ENCODE data around the gene TCN1.
A peak's percentile ranks its signal among the peaks of the same experiment; 100 is the strongest.
"Not testable (repeated sequence)": the region's sequence is repeated elsewhere in the genome, so short reads cannot be mapped to it uniquely, and the experiment has no call there.

TCN1 gene, protein sequence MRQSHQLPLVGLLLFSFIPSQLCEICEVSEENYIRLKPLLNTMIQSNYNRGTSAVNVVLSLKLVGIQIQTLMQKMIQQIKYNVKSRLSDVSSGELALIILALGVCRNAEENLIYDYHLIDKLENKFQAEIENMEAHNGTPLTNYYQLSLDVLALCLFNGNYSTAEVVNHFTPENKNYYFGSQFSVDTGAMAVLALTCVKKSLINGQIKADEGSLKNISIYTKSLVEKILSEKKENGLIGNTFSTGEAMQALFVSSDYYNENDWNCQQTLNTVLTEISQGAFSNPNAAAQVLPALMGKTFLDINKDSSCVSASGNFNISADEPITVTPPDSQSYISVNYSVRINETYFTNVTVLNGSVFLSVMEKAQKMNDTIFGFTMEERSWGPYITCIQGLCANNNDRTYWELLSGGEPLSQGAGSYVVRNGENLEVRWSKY

DNA sequence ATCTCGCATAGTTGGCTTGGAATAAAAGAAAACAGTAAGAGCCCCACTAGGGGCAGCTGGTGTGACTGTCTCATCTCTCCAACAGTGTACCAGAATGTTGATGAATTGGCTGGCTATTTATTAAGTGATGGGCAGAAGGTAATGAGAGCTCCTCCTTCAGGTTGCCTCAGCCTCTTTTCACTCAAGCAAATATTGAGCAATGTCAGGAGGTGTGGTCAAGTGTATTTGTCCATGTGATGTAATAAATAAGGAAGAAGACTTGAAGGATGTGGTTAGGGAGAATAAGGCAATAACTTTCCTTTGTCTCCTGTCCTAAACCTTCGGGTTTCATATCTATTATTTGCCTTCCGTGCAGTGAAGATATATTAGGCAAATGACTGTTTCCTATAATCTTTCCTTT is at the start of gene TCN1:
TSS of gene TCN1 (minus strand) at position 91 of the 400 bp plus-strand sequence. CDS start at position 74, 17 bp downstream.
- DNase-seq, result peak; percentile 82

DNA sequence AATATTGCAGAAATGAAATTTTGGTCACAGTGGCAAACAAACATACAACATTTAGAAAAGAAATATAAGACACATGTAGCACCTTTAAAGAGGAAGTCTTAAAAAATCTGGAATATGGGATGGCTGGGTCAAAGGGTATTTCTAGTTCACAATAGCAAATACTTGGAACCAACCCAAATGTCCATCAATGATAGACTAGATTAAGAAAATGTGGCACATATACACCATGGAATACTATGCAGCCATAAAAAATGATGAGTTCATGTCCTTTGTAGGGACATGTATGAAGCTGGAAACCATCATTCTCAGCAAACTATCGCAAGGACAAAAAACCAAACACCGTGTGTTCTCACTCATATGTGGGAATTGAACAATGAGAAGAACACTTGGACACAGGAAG is 37.3 kb upstream of the TCN1 start:
- not testable (repeated sequence) for DNase-seq

DNA sequence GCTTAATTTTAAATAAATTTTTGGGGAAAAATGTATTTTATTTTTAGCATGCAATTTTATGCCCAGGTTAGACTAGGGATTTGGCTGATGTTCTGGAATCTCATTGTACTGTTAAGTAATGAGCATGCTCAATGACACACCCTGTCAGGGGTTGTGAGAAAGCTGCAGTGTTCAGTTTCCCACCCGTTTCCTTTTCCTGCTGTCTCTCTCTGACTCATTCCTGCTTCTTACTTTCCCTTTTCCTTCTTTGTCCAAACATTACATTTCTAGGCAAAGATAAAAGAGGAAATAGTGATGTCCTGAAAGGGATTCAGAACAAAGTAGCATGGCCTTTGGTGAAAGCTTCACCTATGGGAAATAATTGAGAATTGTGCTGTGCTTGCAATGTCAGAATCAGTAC is 35.0 kb upstream of the TCN1 start:
- DNase-seq, result no peak

DNA sequence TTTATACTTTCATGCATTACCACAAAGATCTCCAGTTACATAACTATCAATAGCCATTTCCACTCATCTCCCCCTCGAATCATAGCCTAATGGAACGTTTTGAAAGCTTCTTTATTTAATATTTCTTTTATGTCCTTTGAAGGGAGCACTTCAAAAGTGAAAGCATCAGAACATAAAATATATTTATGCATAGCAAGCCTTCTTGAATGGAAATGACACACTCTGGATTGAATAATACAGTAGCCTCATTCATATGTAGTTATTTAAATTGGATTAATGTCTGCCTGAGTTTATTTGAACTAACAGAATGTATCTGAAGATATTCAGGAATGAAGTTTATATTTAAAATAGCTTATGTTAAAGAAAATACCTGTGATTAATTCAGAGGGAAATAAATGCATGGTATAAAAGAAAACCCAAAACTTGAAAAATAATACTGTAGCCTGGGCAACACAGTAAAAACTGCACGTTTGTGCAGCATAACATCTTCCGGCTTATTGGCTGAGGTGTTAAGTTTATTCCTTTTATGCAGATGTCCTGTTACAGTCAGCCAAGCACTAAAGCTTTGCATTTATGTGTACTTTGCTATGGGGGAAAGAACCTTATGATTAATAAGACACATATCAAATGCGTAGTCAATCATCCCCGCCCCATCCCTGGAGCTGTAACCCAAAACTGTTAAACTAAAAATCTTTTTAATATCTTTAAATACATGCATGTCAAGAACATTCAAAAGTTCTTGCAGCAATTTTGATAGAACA is 34.3 kb upstream of the TCN1 start:
- DNase-seq, result no peak

DNA sequence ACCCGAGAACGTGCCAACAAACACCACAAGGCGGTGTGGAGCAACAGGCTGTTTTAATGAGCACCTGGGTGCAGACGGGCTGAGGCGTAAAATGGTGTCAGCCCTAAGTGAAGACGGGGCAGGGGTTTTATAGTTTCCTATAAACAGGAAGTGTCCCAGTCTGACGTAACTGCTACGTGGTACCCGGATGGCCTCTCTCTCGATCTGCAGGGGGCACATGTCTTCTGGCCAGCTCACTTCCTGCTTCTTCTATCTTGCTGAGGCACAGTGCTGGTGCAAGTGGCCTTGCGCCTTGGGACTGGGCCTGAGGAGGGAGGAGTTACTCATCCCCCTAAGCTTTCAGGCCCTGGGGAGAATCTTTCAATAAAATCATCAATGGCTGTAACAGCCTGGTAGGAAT is 33.2 kb upstream of the TCN1 start:
- DNase-seq, result peak; percentile 41

DNA sequence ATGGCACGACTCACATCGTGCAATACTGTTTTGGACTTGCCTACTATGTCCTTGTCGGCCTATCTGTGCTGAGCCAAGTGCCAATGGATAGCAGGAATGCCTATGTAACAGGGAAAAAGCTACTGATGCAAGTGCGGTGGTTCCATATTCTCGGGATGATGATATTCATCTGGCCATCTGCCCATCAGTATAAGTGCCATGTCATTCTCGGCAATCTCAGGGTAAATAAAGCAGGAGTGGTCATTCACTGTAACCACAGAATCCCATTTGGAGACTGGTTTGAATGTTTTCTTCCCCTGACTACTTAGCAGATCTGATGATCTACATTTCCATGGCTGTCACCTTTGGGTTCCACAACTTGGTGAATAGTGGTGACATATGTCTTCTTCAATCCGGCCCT is 32.4 kb upstream of the TCN1 start:
- no peak for DNase-seq

DNA sequence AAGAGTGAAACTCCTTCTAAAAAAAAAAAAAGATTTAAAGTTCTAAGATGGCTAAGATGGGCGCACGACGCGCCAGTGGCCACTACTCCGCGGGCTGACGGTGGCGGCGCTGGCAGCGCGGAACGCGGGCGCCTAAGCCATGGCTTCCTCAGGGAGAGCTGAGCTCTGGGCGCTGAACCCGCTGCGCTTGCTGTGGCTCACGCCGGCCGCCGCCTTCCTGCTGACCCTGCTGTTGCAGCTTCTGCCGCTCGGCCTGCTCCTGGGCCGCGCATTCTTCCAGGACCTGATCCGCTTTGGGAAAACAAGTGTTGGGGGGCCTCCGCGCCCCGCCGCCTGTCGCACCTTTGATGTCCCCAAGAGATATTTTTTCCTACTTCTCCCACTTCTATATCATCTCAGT is 31.8 kb upstream of the TCN1 start:
- DNase-seq, result no peak

DNA sequence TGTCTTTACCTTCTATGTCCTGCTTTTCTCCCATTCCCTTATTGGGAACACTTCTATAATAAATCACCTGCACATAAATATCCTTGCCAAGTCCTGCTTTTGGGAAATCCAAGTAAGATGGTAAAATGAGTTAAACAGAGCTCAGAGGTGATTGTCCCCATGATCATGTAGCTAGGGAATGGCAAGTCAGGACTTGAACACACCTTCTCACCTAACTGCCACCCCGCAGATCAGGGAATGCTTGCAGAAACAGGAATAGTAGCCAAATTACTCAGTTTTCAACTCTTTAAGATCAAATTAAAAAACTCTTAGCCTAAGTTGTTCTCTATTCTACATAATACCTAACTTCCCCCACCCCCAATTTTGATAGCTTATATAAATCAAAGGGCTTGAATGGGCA is 28.3 kb upstream of the TCN1 start:
- DNase-seq, result no peak

DNA sequence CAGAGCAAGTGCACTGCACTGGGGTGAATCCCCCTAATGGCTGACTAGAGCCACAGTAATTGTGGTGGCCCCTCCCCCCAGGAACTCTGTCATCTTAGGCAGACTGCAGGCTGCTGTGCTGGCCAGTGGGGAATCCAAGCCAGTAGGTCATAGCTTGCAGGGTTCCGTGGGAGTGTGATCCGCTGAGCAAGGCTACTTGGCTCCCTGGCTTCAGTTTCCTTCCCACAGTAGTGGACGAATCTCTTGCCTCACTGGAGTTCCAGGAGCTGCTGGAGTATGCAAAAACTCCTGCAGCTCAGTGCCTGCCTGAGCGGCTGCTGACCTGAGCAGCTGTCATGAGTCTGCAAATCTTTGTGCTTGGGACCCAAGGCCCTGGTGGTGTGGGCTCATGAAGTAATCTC is 25.5 kb upstream of the TCN1 start:
- peak; percentile 48 for DNase-seq

DNA sequence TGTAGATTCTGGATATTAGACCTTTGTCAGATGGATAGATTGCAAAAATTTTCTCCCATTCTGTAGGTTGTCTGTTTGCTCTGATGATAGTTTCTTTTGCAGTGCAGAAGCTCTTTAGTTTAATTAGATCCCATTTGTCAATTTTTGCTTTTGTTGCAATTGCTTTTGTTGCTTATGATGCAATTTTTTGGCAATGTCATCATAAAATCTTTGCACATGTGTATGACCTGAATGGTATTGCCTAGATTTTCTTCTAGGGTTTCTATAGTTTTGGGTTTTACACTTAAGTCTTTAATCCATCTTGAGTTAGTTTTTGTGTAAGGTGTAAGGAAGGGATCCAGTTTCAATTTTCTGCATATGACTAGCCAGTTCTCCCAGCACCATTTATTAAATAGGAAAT is 20.9 kb upstream of the TCN1 start:
- DNase-seq, result not testable (repeated sequence)

DNA sequence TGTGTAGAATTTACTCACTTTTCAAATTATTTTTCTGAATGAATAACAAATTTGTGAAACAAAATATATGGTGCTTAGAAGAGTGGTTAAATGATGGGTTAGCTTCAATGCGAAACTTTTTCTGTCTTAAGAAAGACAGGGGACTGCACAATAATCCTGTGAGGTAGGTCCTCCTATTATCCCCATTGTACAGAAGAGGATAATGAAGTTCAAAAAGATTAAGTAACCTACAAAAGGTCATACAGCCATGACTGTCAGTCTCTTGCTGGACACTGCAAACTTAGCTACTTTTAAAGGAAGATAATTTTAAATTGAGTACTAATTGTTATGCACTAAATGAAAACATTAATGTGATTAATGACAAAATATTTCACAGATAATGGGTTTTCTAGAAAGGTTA is 17.3 kb upstream of the TCN1 start:
- DNase-seq, result no peak

DNA sequence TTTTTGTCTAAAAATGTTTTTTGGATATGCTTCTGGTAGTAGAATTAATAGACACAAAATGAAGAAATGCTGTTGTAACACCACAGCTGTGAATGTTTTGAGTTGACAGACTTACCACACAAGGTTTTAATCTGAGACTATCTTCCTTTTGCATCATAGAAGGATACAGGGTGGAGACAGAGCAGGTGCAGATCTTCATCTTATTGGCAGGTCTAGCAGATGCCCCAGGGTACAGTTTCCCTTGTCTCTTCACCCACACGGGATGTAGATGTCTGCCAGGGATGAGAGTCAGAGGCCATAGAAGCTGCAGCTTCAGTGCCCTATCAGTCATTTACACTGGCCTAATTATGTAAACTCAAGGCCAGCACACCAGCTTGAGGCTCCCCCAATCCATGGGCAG is 13.3 kb upstream of the TCN1 start:
- DNase-seq, result peak; percentile 15

DNA sequence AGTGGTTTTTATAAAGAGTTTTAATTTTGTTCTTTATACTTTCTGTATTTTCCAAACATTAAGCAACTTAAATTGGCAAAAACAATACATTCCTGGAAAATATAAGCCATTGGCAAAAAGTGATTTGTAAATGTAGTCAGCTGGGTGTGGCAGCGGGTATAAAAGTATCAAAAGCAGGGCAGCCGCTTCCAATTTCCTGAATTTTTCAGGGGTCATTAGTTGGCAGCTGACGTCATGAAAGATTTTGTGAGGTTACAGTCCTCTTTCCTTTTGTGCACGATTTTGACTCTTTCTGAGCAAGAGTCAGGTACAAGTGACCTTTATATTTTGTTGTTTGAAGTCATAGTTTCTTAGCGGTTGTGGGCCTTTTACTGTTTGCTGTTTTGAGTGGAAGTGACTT is 12.3 kb upstream of the TCN1 start, which contains the start of gene OOSP3:
TSS of gene OOSP3 (plus strand) at position 208 of the 400 bp plus-strand sequence. CDS start at position 235, 27 bp downstream.
- no peak for DNase-seq

DNA sequence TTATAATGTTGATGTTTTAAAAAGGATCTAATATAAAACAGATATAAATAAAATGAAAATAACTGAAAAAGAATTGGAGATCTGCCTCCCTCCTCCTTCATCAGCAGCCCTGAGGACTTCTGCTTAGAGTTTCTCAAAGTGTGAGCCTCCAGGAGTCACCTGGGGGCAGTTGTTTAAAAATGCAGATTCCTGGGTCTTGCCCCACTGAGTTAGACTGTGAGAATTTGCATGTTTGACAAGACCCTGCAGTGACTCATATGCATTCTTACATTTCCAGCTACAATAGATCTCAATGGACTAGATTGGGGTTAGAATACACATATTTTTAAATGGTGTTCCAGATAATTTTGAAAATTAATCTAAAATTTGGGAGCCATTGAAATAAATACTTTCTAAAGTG is 11.5 kb upstream of the TCN1 start:
- DNase-seq, result no peak

DNA sequence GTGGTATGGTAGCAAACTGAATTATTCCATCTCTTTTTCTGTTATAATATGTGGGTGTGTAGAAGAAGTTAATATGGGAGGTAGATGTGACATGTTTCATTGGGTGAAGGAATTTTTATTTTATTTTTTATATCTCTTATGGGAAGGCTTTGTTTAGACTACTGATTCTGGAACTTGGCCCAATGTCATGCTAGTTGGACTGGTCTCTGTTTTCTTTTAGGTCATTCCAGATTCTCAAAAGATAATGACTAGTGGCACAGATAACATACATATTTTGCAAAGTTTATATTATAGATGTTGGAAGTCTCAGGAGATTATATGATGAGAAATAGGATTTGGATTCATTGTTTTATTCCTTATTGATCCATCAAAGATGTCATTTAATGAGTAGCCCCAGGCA is 11.0 kb upstream of the TCN1 start:
- no peak for DNase-seq

DNA sequence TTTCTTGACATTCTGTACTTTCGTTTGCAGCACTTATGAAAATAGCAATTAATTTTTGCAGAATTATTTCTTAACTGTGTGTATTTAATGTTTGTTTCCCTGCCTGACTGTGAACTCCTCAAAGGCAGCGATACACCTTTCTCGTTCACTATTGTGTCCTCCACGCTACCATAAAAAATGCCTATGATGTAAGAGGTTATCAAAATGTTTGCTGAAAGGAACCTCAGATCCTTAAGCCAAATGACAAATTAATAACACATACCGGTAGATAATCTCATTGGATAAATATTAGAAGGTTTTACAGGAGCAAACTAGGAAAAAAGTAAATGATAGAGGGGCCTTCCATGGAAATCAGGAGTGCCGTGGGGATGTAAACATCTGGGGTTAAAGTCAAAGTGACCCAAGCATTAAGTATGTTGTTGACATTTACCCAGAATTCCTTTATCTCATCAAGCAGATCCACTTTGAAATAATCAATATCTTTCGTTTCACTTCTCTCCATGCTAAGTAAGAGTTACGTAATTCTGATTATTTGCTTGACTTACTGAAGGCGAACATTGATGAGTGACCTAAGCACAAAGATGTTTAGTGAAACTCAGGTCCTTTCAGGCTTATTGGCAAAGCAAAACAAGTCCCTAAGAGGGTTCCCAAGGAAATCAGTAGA is 9.7 kb upstream of the TCN1 start:
- DNase-seq, result no peak

DNA sequence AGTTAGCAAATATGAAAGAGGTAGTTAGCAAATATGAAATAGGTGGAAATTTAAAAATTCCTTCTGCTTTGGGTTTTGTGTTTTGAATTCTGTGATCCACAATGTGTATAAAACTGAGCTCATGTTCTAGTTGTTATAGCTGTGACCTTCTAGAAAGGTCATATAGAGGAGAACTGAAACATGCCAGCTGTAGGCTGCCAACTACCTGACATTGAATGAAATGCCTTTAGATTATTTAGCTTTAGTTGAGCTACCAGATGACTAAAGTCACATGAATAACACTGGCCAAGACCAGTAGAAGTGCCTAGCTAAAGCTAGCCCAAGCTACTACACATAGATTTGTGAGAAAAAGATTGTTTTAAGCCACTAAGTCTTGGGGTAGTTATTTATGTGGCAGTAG is 5.8 kb upstream of the TCN1 start:
- no peak for DNase-seq

DNA sequence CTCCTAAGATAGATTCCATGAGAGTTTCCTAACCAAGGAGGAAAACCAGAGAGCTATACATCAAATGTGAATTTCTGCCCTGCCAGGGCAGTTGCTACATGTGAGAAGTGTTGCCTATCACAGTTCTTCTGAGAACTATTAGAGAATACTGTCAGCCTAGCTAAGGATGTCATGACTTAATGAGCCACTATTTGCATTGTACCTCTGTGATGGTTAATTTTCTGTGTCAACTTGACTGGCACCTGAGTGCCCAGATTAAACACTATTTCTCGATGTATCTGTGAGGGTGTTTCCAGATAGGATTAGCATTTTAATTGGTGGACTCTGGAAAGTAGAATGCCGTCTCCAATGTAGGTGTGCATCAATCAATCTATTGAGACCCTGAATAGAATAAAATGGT is 1.7 kb upstream of the TCN1 start:
- no peak for DNase-seq

DNA sequence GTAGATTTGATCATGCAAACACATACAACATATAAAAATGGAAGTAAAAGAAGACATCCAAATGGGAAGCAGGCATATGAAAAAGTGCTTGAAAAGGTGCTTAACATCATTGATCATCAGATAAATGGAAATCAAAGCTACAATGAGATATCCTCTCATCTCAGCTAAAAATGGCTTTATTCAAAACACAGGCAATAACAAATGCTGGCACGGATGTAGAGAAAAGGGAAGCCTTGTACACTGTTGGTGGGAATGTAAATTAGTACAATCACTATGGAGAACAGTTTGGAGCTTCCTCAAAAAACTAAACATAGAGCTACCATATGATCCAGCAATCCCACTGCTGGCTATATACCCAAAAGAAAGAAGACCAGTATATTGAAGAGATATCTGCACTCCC is 549 bp upstream of the TCN1 start:
- DNase-seq, result no peak

DNA sequence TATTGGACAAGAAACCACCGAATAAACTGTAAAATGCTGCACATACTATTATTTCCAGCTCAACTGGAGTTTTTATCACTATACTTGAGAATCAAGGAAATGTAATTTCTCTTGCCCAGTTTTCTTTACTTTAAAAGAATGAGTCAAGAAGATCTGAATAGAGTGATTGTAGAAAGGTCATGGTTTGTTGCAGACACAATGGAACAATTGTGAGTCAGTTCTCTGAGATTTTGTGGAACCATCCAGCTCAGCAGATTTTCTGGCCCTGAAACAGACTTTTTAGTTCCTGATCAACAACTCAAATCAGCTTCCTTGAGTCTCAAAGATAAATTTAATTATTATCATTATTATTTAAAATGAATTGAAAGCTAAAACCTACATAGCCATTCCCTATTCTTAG is 1.3 kb downstream of the TCN1 start:
- DNase-seq, result no peak

DNA sequence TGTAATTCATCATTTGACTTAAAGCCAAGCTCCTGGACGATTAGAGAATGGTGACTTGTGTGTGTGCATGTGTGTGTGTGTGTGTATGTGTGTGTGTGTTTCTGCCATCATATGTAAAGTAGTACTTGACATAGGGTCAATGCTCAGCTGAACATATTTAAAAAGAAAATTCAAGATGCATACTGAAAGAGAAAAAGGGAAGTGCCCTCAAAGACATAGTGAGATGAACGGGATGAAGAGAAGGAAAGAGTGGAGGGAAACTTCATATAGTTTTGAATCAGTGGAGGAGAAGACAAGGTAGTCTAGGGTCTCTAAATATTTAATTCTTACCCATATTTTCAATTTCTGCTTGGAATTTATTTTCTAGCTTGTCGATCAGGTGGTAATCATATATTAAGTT is 4.0 kb downstream of the TCN1 start:
- no peak for DNase-seq

DNA sequence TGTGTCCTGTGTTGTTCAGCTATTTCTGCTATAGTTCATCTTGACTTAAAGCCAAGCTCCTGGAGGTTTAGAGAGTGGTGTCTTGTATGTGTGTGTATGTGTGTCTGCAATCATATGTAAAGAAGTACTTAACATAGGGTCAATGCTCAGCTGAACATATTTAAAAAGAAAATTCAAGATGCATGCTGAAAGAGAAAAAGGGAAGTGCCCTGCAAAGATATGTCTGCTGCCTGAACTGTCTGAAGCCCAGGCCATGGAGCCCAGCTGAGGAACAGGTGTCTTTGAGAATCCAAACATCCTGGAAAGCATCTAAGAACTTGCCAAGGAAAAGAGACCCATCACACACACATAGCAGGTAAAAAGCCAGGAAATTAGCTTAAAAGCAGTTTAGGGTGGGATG is 6.6 kb downstream of the TCN1 start:
- peak; percentile 44 for DNase-seq
